ENCODE results near the gene LRP2. TPM values are rescaled to one million over a fixed set of nuclear protein-coding genes. Genes with fewer than 3 reads are reported as not detected.

Gene LRP2
- total RNA-seq, 1 donor from 2014 or later: 54.2 TPM

- no peak for DNase-seq (ENCODE audit: low spot score in 2 of 2, unreplicated experiment in 2 of 2)
- no peaks in the 10 kb centered on the region for H3K4me1 Mint-ChIP-seq
- H3K36me3 Mint-ChIP-seq: no peaks in the 10 kb centered on the region
- no peak overlapping the region for H3K27ac Mint-ChIP-seq
- no peaks in the 10 kb centered on the region for H3K9me3 Mint-ChIP-seq
- peaks cover 44% of the 10 kb centered on the region for H3K27me3 Mint-ChIP-seq (ENCODE audit: low read depth)
- TF ChIP-seq CTCF (IDR thresholded peaks at IDR 0.05; ENCODE audit: unreplicated experiment): no peak
- H3K4me3 Mint-ChIP-seq: no peak overlapping the region
Observed at GRCh38 chr2:169091761-169092519, 270.4 kb downstream of the LRP2 start.

GRCh38 chr2:169091256-169091655 is 271.1 kb downstream of the LRP2 start:
- no peak overlapping the region for H3K27ac Mint-ChIP-seq
- H3K27me3 Mint-ChIP-seq (ENCODE audit: low read depth): peaks cover 45% of the 10 kb centered on the region
- no peaks in the 10 kb centered on the region for H3K4me1 Mint-ChIP-seq
- no peak for DNase-seq (ENCODE audit: low spot score in 2 of 2, unreplicated experiment in 2 of 2)
- H3K9me3 Mint-ChIP-seq: peaks cover 3% of the 10 kb centered on the region
- no peak for TF ChIP-seq CTCF (IDR thresholded peaks at IDR 0.05; ENCODE audit: unreplicated experiment)
- H3K4me3 Mint-ChIP-seq: no peak overlapping the region
- H3K36me3 Mint-ChIP-seq: no peaks in the 10 kb centered on the region

DNA sequence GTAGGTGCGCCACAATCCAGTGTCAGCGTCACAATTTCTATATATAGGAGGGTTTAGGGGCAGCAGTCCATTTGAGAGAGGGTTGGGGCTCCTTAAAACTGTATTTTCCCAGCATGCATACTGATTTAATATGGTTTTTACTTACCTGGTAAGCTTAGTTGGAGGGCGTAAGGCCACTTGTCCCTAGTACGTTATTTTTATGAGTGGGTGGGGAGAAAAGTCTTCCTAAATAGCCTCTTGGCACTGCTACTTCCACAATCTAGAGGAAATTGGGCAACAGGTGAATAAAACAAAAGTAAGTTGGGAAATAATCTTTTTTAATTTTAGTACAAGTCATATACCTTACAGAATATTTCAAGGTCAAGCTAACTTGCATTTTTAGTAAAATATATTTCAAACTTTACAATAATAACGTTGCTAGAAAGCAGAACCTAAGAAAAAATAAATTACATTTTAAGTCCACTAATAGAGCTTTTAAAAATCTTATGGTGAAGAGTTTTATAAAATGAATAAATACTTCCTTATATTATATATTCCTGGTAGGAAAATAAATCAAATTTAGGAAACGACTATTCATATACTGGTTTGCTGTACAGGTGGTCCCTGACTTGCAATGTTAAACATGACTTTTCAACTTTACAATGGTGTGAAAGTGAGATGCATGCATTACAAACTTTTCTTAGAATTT is 272.1 kb downstream of the LRP2 start:
- no peaks in the 10 kb centered on the region for H3K4me1 Mint-ChIP-seq
- H3K36me3 Mint-ChIP-seq: no peaks in the 10 kb centered on the region
- no peak for TF ChIP-seq CTCF (IDR thresholded peaks at IDR 0.05; ENCODE audit: unreplicated experiment)
- no peak overlapping the region for H3K27ac Mint-ChIP-seq
- no peak overlapping the region for H3K4me3 Mint-ChIP-seq
- peaks cover 46% of the 10 kb centered on the region for H3K27me3 Mint-ChIP-seq (ENCODE audit: low read depth)
- no peak for DNase-seq (ENCODE audit: low spot score in 2 of 2, unreplicated experiment in 2 of 2)
- H3K9me3 Mint-ChIP-seq: peaks cover 13% of the 10 kb centered on the region

DNA sequence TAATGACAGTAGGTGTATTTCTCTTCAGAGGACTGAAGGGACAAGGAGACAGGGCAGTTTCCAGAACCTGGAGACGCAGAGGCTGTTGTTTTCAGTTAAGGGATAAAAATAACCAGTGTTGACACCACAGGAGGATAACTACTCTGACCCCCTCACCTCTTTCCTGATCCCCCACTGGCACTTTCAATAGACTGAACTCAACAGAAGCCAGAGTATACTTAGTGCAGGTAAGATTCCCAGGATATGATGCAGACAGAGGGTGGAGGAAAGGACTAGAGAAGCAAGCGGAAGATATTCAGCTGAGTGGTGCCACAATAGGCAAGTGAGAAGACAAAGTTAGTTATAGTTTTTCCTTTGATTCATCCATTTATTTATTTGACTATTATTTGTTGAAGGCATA is 273.2 kb downstream of the LRP2 start:
- no peaks in the 10 kb centered on the region for H3K36me3 Mint-ChIP-seq
- no peak overlapping the region for H3K4me3 Mint-ChIP-seq
- no peak for TF ChIP-seq CTCF (IDR thresholded peaks at IDR 0.05; ENCODE audit: unreplicated experiment)
- H3K4me1 Mint-ChIP-seq: no peaks in the 10 kb centered on the region
- peaks cover 24% of the 10 kb centered on the region for H3K9me3 Mint-ChIP-seq
- peaks cover 53% of the 10 kb centered on the region for H3K27me3 Mint-ChIP-seq (ENCODE audit: low read depth)
- no peak for DNase-seq (ENCODE audit: low spot score in 2 of 2, unreplicated experiment in 2 of 2)
- H3K27ac Mint-ChIP-seq: no peak overlapping the region

DNA sequence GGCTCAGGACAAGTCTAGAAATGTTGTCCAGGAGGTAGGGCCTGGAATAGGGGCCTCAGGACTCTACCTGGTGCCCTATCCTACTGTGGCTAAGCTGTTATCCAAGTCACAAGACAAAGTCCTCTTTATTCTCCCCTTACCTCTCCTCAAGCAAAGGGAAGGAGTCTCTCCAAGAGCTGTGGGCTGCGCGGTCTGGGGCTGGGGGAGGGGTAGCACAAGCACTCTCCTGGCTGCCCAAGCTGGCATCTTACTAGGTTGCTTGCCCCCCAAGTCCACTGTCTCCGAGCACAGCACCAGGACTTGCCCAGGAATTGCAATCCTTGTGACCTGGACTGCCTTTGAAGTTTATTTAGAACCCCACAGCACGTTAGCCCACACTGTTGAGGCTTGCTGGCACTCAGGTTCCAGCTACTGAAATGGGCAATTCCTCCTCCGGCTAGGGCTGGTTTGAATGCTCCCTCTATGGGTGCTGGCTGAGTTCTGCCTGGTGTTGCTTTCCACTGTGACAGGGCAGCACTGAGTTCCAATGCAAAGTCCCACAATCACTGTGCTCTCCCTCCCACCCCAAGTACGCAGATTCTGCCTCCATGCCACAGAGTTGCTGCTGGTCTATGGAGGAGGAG is 274.5 kb downstream of the LRP2 start:
- no peak overlapping the region for H3K27ac Mint-ChIP-seq
- H3K4me3 Mint-ChIP-seq: no peak overlapping the region
- no peaks in the 10 kb centered on the region for H3K4me1 Mint-ChIP-seq
- H3K27me3 Mint-ChIP-seq (ENCODE audit: low read depth): peaks cover 59% of the 10 kb centered on the region
- no peaks in the 10 kb centered on the region for H3K36me3 Mint-ChIP-seq
- DNase-seq (ENCODE audit: low spot score in 2 of 2, unreplicated experiment in 2 of 2): no peak
- H3K9me3 Mint-ChIP-seq: peaks cover 28% of the 10 kb centered on the region
- TF ChIP-seq CTCF (IDR thresholded peaks at IDR 0.05; ENCODE audit: unreplicated experiment): no peak

All from mesothelial cell of epicardium (in vitro differentiated cells).